ENCODE data around the gene ZNF8.
"Not testable (repeated sequence)": the region's sequence is repeated elsewhere in the genome, so short reads cannot be mapped to it uniquely, and the experiment has no call there.

The ZNF8 gene

GRCh38 chr19:58296104-58296503, 17.3 kb downstream of the ZNF8 start:
- DNase-seq (ENCODE audit: low read depth): no peak

- DNase-seq (ENCODE audit: low read depth): no peak
These were observed 21.9 kb downstream of the ZNF8 start for GRCh38 chr19:58300620-58301019.

- no peak for DNase-seq (ENCODE audit: low read depth)
These were observed 25.5 kb downstream of the ZNF8 start for GRCh38 chr19:58304255-58304654.

- no peak for DNase-seq (ENCODE audit: low read depth)
These were observed 26.0 kb downstream of the ZNF8 start for GRCh38 chr19:58304748-58305064.

GRCh38 chr19:58305065-58305931, 26.5 kb downstream of the ZNF8 start, which contains the start of gene ERVK3-1:
ERVK3-1 (plus strand) TSS chr19:58305377; CDS start chr19:58312169, 6,792 bp downstream.
- DNase-seq (ENCODE audit: low read depth): peak; percentile 91

- no peak for DNase-seq (ENCODE audit: low read depth)
These were observed 27.2 kb downstream of the ZNF8 start for GRCh38 chr19:58305932-58306323.

- DNase-seq (ENCODE audit: low read depth): no peak
These were observed 29.0 kb downstream of the ZNF8 start for GRCh38 chr19:58307736-58308135.

- DNase-seq (ENCODE audit: low read depth): not testable (repeated sequence)
These were observed 31.9 kb downstream of the ZNF8 start for GRCh38 chr19:58310685-58311084.

GRCh38 chr19:58311345-58311865, 32.6 kb downstream of the ZNF8 start:
- DNase-seq (ENCODE audit: low read depth): no peak

- DNase-seq (ENCODE audit: low read depth): no peak
These were observed 36.8 kb downstream of the ZNF8 start for GRCh38 chr19:58315580-58315979.

- no peak for DNase-seq (ENCODE audit: low read depth)
These were observed 38.8 kb downstream of the ZNF8 start for GRCh38 chr19:58317476-58318072.

GRCh38 chr19:58318297-58318696, 39.5 kb downstream of the ZNF8 start:
- no peak for DNase-seq (ENCODE audit: low read depth)

- no peak for DNase-seq (ENCODE audit: low read depth)
These were observed 40.5 kb downstream of the ZNF8 start for GRCh38 chr19:58319241-58319640.

GRCh38 chr19:58325311-58326022, 46.7 kb downstream of the ZNF8 start:
- DNase-seq (ENCODE audit: low read depth): no peak

GRCh38 chr19:58326501-58326913, 47.8 kb downstream of the ZNF8 start:
- DNase-seq (ENCODE audit: low read depth): no peak

GRCh38 chr19:58326914-58327726, 48.4 kb downstream of the ZNF8 start, which contains the start of gene ZSCAN22:
ZSCAN22 (plus strand) TSS chr19:58326994; CDS start chr19:58334803, 7,809 bp downstream.
- DNase-seq (ENCODE audit: low read depth): peak; percentile 88

GRCh38 chr19:58328999-58329398, 50.2 kb downstream of the ZNF8 start:
- DNase-seq (ENCODE audit: low read depth): no peak

- DNase-seq (ENCODE audit: low read depth): no peak
These were observed 51.7 kb downstream of the ZNF8 start for GRCh38 chr19:58330458-58330857.

GRCh38 chr19:58332697-58333096, 53.9 kb downstream of the ZNF8 start:
- no peak for DNase-seq (ENCODE audit: low read depth)

GRCh38 chr19:58334691-58335249, 56.0 kb downstream of the ZNF8 start:
- DNase-seq (ENCODE audit: low read depth): no peak

GRCh38 chr19:58335630-58336029, 56.9 kb downstream of the ZNF8 start:
- no peak for DNase-seq (ENCODE audit: low read depth)
